Measurements from ENCODE around the gene PCGF5.

DNA sequence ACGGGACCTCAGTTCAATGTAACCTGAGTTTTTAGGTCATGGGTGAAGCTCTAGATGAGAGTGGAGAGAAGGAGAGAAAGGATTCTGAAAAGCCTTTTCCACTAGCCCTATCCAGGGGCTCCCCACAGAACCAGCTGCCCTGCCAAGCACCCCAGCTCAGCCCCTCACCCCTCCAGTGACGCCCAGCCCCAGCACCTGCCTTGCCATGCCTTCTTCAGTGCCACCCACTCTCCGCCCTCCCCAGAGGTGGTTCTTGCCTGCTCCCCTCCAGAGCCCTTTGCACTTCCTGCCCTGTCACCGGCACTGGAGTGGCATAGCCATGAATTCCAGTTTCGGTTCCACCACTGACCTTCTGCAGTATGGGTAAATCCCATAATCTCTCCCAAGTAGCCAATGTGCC, 70.1 kb downstream of the PCGF5 start:
- TF ChIP-seq, protein P1, sequence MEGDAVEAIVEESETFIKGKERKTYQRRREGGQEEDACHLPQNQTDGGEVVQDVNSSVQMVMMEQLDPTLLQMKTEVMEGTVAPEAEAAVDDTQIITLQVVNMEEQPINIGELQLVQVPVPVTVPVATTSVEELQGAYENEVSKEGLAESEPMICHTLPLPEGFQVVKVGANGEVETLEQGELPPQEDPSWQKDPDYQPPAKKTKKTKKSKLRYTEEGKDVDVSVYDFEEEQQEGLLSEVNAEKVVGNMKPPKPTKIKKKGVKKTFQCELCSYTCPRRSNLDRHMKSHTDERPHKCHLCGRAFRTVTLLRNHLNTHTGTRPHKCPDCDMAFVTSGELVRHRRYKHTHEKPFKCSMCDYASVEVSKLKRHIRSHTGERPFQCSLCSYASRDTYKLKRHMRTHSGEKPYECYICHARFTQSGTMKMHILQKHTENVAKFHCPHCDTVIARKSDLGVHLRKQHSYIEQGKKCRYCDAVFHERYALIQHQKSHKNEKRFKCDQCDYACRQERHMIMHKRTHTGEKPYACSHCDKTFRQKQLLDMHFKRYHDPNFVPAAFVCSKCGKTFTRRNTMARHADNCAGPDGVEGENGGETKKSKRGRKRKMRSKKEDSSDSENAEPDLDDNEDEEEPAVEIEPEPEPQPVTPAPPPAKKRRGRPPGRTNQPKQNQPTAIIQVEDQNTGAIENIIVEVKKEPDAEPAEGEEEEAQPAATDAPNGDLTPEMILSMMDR (IDR thresholded peaks at IDR 0.05) = no peak
- TF ChIP-seq POLR2A (IDR thresholded peaks at IDR 0.05) = no peak
